SK-N-SH (cell line): ENCODE data around the gene DDX42. TPM values are rescaled to one million over a fixed set of nuclear protein-coding genes. Genes with fewer than 3 reads are reported as not detected.

Source experiments
- CTCF ChIA-PET: fragments of 300-600, 350-600 bp; formaldehyde crosslinking; extraction: SDS; loops from one replicate; lab custom pipeline; 2021; lab: Yijun Ruan, JAX
- POLR2A ChIA-PET: fragments of 350-600 bp; sonication (Branson Sonifier 250); formaldehyde crosslinking; extraction: SDS; loops from one replicate; lab custom pipeline; 2020; ENCODE audit warnings: antibody characterized with exemption, inconsistent platforms; lab: Yijun Ruan, JAX
- DNase-seq: peaks from one replicate; pipeline ENCODE4 v3.0.0; 2012
- H2AFZ ChIP-seq: fragments of 200-600 bp; sonication (generic); 2 replicates; pipeline ENCODE4 v1.8.1; 2016; ENCODE audit warnings: antibody characterized with exemption, mild to moderate bottlenecking, low read depth
- H3F3A ChIP-seq: fragments of 200-600 bp; sonication (generic); replicated peaks from 2 replicates; pipeline ENCODE3; 2016; ENCODE audit warnings: antibody characterized with exemption, mild to moderate bottlenecking; ENCODE audit not compliant: insufficient read depth
- H3K27ac ChIP-seq, 2 experiments: fragments of 200-500 bp in 1 of 2; fragments of 200-600 bp in 1 of 2; sonication (Bioruptor generic) in 1 of 2; sonication (generic), shearing (Covaris generic) in 1 of 2; 2 replicates each; pipeline versions ENCODE4 v1.5.1 to v1.6.1; 2014 to 2016; ENCODE audit warnings: low read depth in 2 of 2, inconsistent platforms in 1 of 2, low read length in 1 of 2, mild to moderate bottlenecking in 1 of 2, mixed read lengths in 1 of 2
- H3K27me3 ChIP-seq: fragments of 200-600 bp; sonication (generic), shearing (Covaris generic); 2 replicates; pipeline ENCODE4 v1.6.1; 2016; ENCODE audit warnings: mixed run types; ENCODE audit not compliant: insufficient read depth
- H3K36me3 ChIP-seq, 2 experiments: fragments of 200-500 bp in 1 of 2; fragments of 200-600 bp in 1 of 2; sonication (Bioruptor generic) in 1 of 2; sonication (generic) in 1 of 2; replicated peaks in 1 of 2; 2 replicates each; pipeline versions ENCODE3 to v1.5.1; 2014 to 2016; ENCODE audit warnings: low read length in 1 of 2, mild to moderate bottlenecking in 1 of 2; ENCODE audit not compliant: insufficient read depth in 2 of 2, control insufficient read depth in 1 of 2
- H3K4me1 ChIP-seq, 2 experiments: fragments of 200-500 bp in 1 of 2; fragments of 200-600 bp in 1 of 2; sonication (Bioruptor generic) in 1 of 2; sonication (generic), shearing (Covaris generic) in 1 of 2; 2 replicates each; pipeline versions ENCODE4 v1.5.1 to v1.6.1; 2014 to 2016; ENCODE audit warnings: low read depth in 1 of 2, low read length in 1 of 2, mixed run types in 1 of 2; ENCODE audit not compliant: insufficient read depth in 2 of 2, control insufficient read depth in 1 of 2
- H3K4me2 ChIP-seq: fragments of 200-600 bp; sonication (generic), shearing (Covaris generic); 2 replicates; pipeline ENCODE4 v1.6.1; 2017; ENCODE audit warnings: mixed run types
- H3K4me3 ChIP-seq, 2 experiments: fragments of 200-500 bp in 1 of 2; fragments of 200-600 bp in 1 of 2; sonication (Bioruptor generic) in 1 of 2; sonication (generic), shearing (Covaris generic) in 1 of 2; 2 replicates each; pipeline versions ENCODE4 v1.5.1 to v1.8.1; 2014 to 2016; ENCODE audit warnings: low read depth in 2 of 2, inconsistent platforms in 1 of 2, low read length in 1 of 2, mild to moderate bottlenecking in 1 of 2, mixed read lengths in 1 of 2, moderate library complexity in 1 of 2
- H3K79me2 ChIP-seq: fragments of 200-600 bp; sonication (generic); 2 replicates; pipeline ENCODE4 v1.8.1; 2017; ENCODE audit warnings: mild to moderate bottlenecking; ENCODE audit not compliant: insufficient read depth
- H3K9ac ChIP-seq: fragments of 200-600 bp; sonication (generic); 2 replicates; pipeline ENCODE4 v1.6.1; 2017; ENCODE audit warnings: mixed run types
- H3K9me2 ChIP-seq: fragments of 200-600 bp; sonication (generic); 2 replicates; pipeline ENCODE4 v1.6.1; 2017; ENCODE audit warnings: mixed run types
- H3K9me3 ChIP-seq: fragments of 200-600 bp; sonication (generic); 2 replicates; pipeline ENCODE4 v1.6.1; 2017; ENCODE audit warnings: mixed run types, mild to moderate bottlenecking, moderate library complexity
- H4K20me1 ChIP-seq: fragments of 200-600 bp; sonication (generic); 2 replicates; pipeline ENCODE4 v1.6.1; 2017; ENCODE audit warnings: mild to moderate bottlenecking, mixed run types; ENCODE audit not compliant: insufficient read depth
- CHD2 ChIP-seq: fragments of 150-350 bp; IDR thresholded peaks from 2 replicates; pipeline ENCODE4 v1.6.1; 2018; ENCODE audit warnings: low read length; ENCODE audit not compliant: partially characterized antibody
- CTCF ChIP-seq: fragments of 200-600 bp; sonication (generic); IDR thresholded peaks from 2 replicates; pipeline ENCODE4 v1.6.1; 2017; ENCODE audit warnings: antibody characterized with exemption, mild to moderate bottlenecking, moderate library complexity
- ELF1 ChIP-seq: IDR thresholded peaks from 2 replicates; pipeline ENCODE4 v1.4.0; 2012
- FOXJ3 ChIP-seq: sonication (generic); formaldehyde crosslinking; IDR thresholded peaks from 2 replicates; pipeline ENCODE4 v1.5.1; 2020; ENCODE audit warnings: mild to moderate bottlenecking, missing genetic modification reagents
- FOXM1 ChIP-seq: IDR thresholded peaks from 2 replicates; pipeline ENCODE4 v1.4.0; 2012; ENCODE audit warnings: low read depth, mild to moderate bottlenecking
- IRF3 ChIP-seq: fragments of 150-350 bp; IDR thresholded peaks from 2 replicates; pipeline ENCODE4 v1.6.1; 2016; ENCODE audit warnings: mild to moderate bottlenecking, low read depth, low read length
- NFIC ChIP-seq: IDR thresholded peaks from 2 replicates; pipeline ENCODE4 v1.4.0; 2012; ENCODE audit warnings: borderline replicate concordance
- PBX3 ChIP-seq: IDR thresholded peaks from 2 replicates; pipeline ENCODE4; 2012
- POLR2AphosphoS5 ChIP-seq: IDR thresholded peaks from 2 replicates; pipeline ENCODE4 v1.6.1; 2012; ENCODE audit warnings: low read depth, low read length
- RAD21 ChIP-seq: IDR thresholded peaks from 2 replicates; pipeline ENCODE4 v1.6.1; 2012; ENCODE audit warnings: mild to moderate bottlenecking, low read length
- RCOR1 ChIP-seq: fragments of 150-350 bp; IDR thresholded peaks from 2 replicates; pipeline ENCODE4 v1.6.1; 2017; ENCODE audit warnings: antibody characterized with exemption, low read length
- RFX5 ChIP-seq: IDR thresholded peaks from 2 replicates; pipeline ENCODE4 v1.6.1; 2012; ENCODE audit warnings: mild to moderate bottlenecking, improper control_type of control experiment, low read length
- SMC3 ChIP-seq: IDR thresholded peaks from 2 replicates; pipeline ENCODE4 v1.6.1; 2012; ENCODE audit warnings: low read depth, low read length, improper control_type of control experiment
- TAF1 ChIP-seq: IDR thresholded peaks from 2 replicates; pipeline ENCODE4 v1.6.1; 2012; ENCODE audit warnings: low read depth, mild to moderate bottlenecking, low read length, moderate library complexity, borderline replicate concordance
- TCF12 ChIP-seq: IDR thresholded peaks from 2 replicates; pipeline ENCODE4 v1.4.0; 2012
- YY1 ChIP-seq: IDR thresholded peaks from 2 replicates; pipeline ENCODE4 v1.4.0; 2012; ENCODE audit warnings: low read depth, mild to moderate bottlenecking
- WGBS: methylation state at CpG from one replicate; pipeline ENCODE4 v1.1.6; 2017; ENCODE audit warnings: low lambda C conversion rate; 5-methylcytosine and 5-hydroxymethylcytosine counted together
- polyA plus RNA-seq, 3 experiments: library from polyadenylated mRNA; depleted of rRNA; stranded (reverse); fragments of >200 nt; gene quantifications; 2 replicates each; pipeline ENCODE4 v1.2.3, GENCODE V29; 2012
- TF ChIP-seq, protein P1 (sequence below): IDR thresholded peaks from 2 replicates; pipeline ENCODE4 v1.4.0; 2012; ENCODE audit warnings: low read depth, borderline replicate concordance

Gene DDX42
- polyA plus RNA-seq, 1 of the 3 experiments (the other 2 are of a cell fraction): 115 TPM

GRCh38 chr17:63832014-63832413 is 58.0 kb downstream of the DDX42 start:
- Histone ChIP-seq H3K9me2 (no peaks in the 10 kb centered on the region), H3K9me3 (no peaks in the 10 kb centered on the region), H3K9ac (no peak overlapping the region), H3K79me2 (peaks cover 44% of the 10 kb centered on the region), H4K20me1 (peaks cover 12% of the 10 kb centered on the region), H3F3A (peaks cover 30% of the 10 kb centered on the region), H3K36me3 (peaks cover 72 to 80% of the 10 kb centered on the region in 2 experiments), H3K4me2 (no peak overlapping the region), H3K27me3 (no peaks in the 10 kb centered on the region), H3K27ac (no peak overlapping the region), H3K4me1 (peaks cover 3 to 26% of the 10 kb centered on the region in 2 experiments; a peak in 2 of 4 replicates), H2AFZ (no peak overlapping the region), H3K4me3 (no peak overlapping the region)
- TF ChIP-seq NFIC: no peak
- no peak for TF ChIP-seq RFX5
- TF ChIP-seq, protein P1, sequence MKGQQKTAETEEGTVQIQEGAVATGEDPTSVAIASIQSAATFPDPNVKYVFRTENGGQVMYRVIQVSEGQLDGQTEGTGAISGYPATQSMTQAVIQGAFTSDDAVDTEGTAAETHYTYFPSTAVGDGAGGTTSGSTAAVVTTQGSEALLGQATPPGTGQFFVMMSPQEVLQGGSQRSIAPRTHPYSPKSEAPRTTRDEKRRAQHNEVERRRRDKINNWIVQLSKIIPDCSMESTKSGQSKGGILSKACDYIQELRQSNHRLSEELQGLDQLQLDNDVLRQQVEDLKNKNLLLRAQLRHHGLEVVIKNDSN: no peak
- no peak for TF ChIP-seq CTCF
- TF ChIP-seq SMC3: no peak
- TF ChIP-seq RAD21: no peak
- no peak for TF ChIP-seq FOXJ3 (CRISPR knock-in tag)
- no peak for TF ChIP-seq POLR2AphosphoS5
- TF ChIP-seq TAF1: no peak
- no peak for TF ChIP-seq TCF12
- TF ChIP-seq PBX3: no peak
- no peak for TF ChIP-seq ELF1
- no peak for TF ChIP-seq IRF3
- TF ChIP-seq FOXM1: no peak
- no peak for TF ChIP-seq RCOR1
- no peak for TF ChIP-seq YY1
- no peak for TF ChIP-seq CHD2
- POLR2A ChIA-PET: interaction anchor here (1.1 to 9.1 kb wide), 2 partner anchors 9 to 138 kb away, joined by 3 to 108 read pairs; partner anchors contain the start of gene SMARCD2
- WGBS: 99% methylated on average over 5 of the region's 5 CpGs
- CTCF ChIA-PET: interaction anchor here (0.5 to 7.4 kb wide), 5 partner anchors 8 to 198 kb away, joined by 3 to 96 read pairs (median 3); partner anchors contain the start of gene SMARCD2
- DNase-seq: no peak
